Body of pancreas (tissue), 4 donors: ENCODE data around the gene DGCR6L.
"Not testable (repeated sequence)": the region's sequence is repeated elsewhere in the genome, so short reads cannot be mapped to it uniquely, and the experiment has no call there.

ENCODE experiments used
- POLR2A ChIP-seq, 3 donors: fragments of 450-650 bp; IDR thresholded peaks; one replicate each; pipeline ENCODE4 v1.6.1; 2016; ENCODE audit warnings: antibody characterized with exemption in 3 of 3, mild to moderate bottlenecking in 2 of 3
- TF ChIP-seq, protein P1 (sequence below), 7 experiments: fragments of 450-650 bp in 4 of 7; fragments of 200-600 bp in 3 of 7; sonication (generic) in 3 of 7; IDR thresholded peaks; one replicate each; pipeline ENCODE4 v1.5.1; 2016 to 2019; ENCODE audit warnings: antibody characterized with exemption in 7 of 7

DNA sequence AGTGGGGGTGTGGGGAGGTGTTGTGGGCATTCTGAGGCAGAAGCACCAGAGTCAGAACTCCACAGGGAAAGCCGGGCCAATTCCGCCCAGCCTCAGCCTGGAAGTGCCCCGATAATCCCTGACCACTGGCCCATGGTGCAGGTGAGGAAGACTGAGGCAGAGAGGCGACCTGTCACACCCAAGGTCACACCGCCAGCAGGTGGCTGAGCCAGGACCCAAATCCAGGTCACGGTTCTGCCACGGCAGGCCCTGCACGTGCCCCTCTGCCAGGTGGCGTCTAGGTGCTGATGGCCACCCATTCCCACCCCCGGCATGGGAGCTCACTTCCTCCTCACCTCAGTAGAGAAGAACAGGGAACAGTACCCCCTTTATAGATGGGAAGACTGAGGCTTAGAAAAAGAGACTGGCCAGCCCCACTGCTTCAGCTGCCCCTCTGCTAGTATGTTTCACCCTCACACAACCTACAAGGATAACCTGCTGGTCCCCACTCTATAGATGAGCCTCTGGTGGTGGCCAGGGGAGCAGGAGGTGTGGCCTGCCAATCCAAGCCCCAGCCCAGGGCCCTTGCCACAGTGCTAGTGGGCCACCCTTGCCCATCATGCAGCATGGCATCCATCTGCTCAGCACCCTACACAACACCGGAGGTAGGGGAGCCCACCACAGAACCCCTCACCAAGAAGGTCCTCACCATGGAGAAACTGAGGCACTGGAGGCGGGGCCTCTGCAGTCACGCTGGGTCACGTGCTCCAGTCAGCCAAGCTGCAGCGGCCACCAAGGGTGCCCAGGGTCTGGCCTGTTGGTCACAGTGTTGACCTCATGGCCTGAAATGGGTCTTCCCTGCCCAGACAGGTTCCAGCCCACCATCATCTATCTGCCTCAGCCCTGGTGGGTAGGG, 53.8 kb downstream of the DGCR6L start:
- not testable (repeated sequence) for TF ChIP-seq POLR2A (IDR thresholded peaks at IDR 0.05)
- TF ChIP-seq, protein P1, sequence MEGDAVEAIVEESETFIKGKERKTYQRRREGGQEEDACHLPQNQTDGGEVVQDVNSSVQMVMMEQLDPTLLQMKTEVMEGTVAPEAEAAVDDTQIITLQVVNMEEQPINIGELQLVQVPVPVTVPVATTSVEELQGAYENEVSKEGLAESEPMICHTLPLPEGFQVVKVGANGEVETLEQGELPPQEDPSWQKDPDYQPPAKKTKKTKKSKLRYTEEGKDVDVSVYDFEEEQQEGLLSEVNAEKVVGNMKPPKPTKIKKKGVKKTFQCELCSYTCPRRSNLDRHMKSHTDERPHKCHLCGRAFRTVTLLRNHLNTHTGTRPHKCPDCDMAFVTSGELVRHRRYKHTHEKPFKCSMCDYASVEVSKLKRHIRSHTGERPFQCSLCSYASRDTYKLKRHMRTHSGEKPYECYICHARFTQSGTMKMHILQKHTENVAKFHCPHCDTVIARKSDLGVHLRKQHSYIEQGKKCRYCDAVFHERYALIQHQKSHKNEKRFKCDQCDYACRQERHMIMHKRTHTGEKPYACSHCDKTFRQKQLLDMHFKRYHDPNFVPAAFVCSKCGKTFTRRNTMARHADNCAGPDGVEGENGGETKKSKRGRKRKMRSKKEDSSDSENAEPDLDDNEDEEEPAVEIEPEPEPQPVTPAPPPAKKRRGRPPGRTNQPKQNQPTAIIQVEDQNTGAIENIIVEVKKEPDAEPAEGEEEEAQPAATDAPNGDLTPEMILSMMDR (IDR thresholded peaks at IDR 0.05) = not testable (repeated sequence)
